ENCODE measurements around the gene CCDC148.

The CCDC148 gene

DNA sequence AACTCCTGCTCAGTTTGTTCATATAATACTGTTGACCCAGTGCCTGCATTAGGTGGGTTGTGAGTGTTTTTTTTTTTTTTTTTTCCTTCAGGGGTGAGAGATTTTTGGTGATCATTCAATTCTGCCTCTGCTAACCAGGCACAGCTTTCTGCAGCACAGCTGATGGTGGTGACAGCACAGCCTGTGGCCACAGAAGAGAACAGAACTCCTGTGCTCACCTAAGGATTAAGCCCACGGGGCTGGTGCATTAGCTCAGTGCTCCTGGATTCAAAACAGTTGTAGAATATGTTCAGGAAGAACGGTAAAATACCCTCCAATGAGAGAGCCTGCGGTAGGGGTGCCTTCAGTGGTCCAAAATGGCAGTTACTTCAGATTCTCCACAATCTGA, 42.2 kb upstream of the CCDC148 start:
- TF ChIP-seq SPI1 (IDR thresholded peaks at IDR 0.05; ENCODE audit: borderline replicate concordance, low read depth) (no peak), POLR2AphosphoS5 (IDR thresholded peaks at IDR 0.05; ENCODE audit: low read depth) (no peak)
- Histone ChIP-seq H3K27me3 (ENCODE audit: insufficient read depth, poor library complexity, severe bottlenecking) (no peaks in the 10 kb centered on the region), H3K4me3 (replicated peaks; ENCODE audit: insufficient read depth, low read length) (no peak overlapping the region), H3K27ac (replicated peaks) (no peak overlapping the region)
- DNase-seq (ENCODE audit: low read depth in 1 of 2, low spot score in 1 of 2): no peak

DNA sequence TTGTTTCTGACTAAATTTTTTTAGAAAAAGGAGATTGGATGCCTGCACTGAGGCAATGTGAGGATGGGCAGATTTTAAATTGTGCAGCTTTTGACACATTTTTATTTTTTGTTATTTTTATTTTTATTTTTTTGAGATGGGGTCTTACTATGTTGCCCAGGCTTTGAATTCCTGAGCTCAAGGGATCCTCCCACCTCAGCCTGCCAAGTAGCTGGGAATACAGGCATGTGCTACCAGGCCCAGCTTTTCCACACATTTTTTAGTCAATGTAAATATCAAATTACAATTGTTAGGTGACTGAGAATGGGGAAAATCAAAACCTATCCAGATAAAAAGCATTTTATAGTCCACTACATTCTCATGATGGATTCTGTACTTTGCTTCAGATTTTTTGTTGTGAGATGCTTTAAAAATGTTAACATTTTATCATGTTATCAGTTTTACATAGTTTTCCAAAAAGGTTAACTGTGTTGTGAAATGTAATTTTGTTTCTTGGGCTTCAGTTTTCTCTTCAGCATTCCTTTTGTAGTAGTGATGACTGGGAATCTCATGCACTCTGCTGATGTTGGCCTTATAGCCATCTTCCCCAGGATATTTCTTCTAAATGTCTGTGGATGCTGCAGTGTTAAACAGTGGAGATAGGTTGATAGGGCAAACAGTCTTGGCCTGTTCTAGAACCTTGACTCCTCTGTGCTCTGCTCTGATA, 41.6 kb upstream of the CCDC148 start:
- TF ChIP-seq, protein P1, sequence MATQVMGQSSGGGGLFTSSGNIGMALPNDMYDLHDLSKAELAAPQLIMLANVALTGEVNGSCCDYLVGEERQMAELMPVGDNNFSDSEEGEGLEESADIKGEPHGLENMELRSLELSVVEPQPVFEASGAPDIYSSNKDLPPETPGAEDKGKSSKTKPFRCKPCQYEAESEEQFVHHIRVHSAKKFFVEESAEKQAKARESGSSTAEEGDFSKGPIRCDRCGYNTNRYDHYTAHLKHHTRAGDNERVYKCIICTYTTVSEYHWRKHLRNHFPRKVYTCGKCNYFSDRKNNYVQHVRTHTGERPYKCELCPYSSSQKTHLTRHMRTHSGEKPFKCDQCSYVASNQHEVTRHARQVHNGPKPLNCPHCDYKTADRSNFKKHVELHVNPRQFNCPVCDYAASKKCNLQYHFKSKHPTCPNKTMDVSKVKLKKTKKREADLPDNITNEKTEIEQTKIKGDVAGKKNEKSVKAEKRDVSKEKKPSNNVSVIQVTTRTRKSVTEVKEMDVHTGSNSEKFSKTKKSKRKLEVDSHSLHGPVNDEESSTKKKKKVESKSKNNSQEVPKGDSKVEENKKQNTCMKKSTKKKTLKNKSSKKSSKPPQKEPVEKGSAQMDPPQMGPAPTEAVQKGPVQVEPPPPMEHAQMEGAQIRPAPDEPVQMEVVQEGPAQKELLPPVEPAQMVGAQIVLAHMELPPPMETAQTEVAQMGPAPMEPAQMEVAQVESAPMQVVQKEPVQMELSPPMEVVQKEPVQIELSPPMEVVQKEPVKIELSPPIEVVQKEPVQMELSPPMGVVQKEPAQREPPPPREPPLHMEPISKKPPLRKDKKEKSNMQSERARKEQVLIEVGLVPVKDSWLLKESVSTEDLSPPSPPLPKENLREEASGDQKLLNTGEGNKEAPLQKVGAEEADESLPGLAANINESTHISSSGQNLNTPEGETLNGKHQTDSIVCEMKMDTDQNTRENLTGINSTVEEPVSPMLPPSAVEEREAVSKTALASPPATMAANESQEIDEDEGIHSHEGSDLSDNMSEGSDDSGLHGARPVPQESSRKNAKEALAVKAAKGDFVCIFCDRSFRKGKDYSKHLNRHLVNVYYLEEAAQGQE (IDR thresholded peaks at IDR 0.05; ENCODE audit: insufficient replicate concordance, low read depth): no peak
- TF ChIP-seq SPI1 (IDR thresholded peaks at IDR 0.05; ENCODE audit: borderline replicate concordance, low read depth): no peak
- TF ChIP-seq, protein P2, sequence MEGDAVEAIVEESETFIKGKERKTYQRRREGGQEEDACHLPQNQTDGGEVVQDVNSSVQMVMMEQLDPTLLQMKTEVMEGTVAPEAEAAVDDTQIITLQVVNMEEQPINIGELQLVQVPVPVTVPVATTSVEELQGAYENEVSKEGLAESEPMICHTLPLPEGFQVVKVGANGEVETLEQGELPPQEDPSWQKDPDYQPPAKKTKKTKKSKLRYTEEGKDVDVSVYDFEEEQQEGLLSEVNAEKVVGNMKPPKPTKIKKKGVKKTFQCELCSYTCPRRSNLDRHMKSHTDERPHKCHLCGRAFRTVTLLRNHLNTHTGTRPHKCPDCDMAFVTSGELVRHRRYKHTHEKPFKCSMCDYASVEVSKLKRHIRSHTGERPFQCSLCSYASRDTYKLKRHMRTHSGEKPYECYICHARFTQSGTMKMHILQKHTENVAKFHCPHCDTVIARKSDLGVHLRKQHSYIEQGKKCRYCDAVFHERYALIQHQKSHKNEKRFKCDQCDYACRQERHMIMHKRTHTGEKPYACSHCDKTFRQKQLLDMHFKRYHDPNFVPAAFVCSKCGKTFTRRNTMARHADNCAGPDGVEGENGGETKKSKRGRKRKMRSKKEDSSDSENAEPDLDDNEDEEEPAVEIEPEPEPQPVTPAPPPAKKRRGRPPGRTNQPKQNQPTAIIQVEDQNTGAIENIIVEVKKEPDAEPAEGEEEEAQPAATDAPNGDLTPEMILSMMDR (IDR thresholded peaks at IDR 0.05; ENCODE audit: insufficient read depth, low read length): no peak
- TF ChIP-seq GABPA (IDR thresholded peaks at IDR 0.05; ENCODE audit: low read depth): no peak
- no peak for TF ChIP-seq POLR2AphosphoS5 (IDR thresholded peaks at IDR 0.05; ENCODE audit: low read depth)
- H3K27me3 ChIP-seq (ENCODE audit: insufficient read depth, poor library complexity, severe bottlenecking): no peaks in the 10 kb centered on the region
- H3K4me3 ChIP-seq (replicated peaks; ENCODE audit: insufficient read depth, low read length): no peak overlapping the region
- no peak for DNase-seq (ENCODE audit: low read depth in 1 of 2, low spot score in 1 of 2)
- H3K27ac ChIP-seq (replicated peaks): no peak overlapping the region

- H3K4me3 ChIP-seq (replicated peaks; ENCODE audit: insufficient read depth, low read length): no peak overlapping the region
- TF ChIP-seq GABPA (IDR thresholded peaks at IDR 0.05; ENCODE audit: low read depth) (no peak), SPI1 (IDR thresholded peaks at IDR 0.05; ENCODE audit: borderline replicate concordance, low read depth) (no peak), POLR2AphosphoS5 (IDR thresholded peaks at IDR 0.05; ENCODE audit: low read depth) (no peak)
- TF ChIP-seq, protein P2 (IDR thresholded peaks at IDR 0.05; ENCODE audit: insufficient read depth, low read length): no peak
- TF ChIP-seq, protein P1 (IDR thresholded peaks at IDR 0.05; ENCODE audit: insufficient replicate concordance, low read depth): no peak
- no peak overlapping the region for H3K27ac ChIP-seq (replicated peaks)
- H3K27me3 ChIP-seq (ENCODE audit: insufficient read depth, poor library complexity, severe bottlenecking): no peaks in the 10 kb centered on the region
- DNase-seq (ENCODE audit: low read depth in 1 of 2, low spot score in 1 of 2): no peak
These were observed 40.9 kb upstream of the CCDC148 start for GRCh38 chr2:158497486-158497885.

GRCh38 chr2:158496986-158497385, 40.4 kb upstream of the CCDC148 start:
- H3K27ac ChIP-seq (replicated peaks): no peak overlapping the region
- TF ChIP-seq GABPA (IDR thresholded peaks at IDR 0.05; ENCODE audit: low read depth) (no peak), SPI1 (IDR thresholded peaks at IDR 0.05; ENCODE audit: borderline replicate concordance, low read depth) (no peak), POLR2AphosphoS5 (IDR thresholded peaks at IDR 0.05; ENCODE audit: low read depth) (no peak)
- TF ChIP-seq, protein P2 (IDR thresholded peaks at IDR 0.05; ENCODE audit: insufficient read depth, low read length): no peak
- TF ChIP-seq, protein P1 (IDR thresholded peaks at IDR 0.05; ENCODE audit: insufficient replicate concordance, low read depth): no peak
- no peak for DNase-seq (ENCODE audit: low read depth in 1 of 2, low spot score in 1 of 2)
- no peak overlapping the region for H3K4me3 ChIP-seq (replicated peaks; ENCODE audit: insufficient read depth, low read length)
- H3K27me3 ChIP-seq (ENCODE audit: insufficient read depth, poor library complexity, severe bottlenecking): no peaks in the 10 kb centered on the region

Data from HL-60 (cell line).